AG04450 (cell line): Measurements from ENCODE around the gene GRHL1. TPM values are rescaled to one million over a fixed set of nuclear protein-coding genes. Genes with fewer than 3 reads are reported as not detected.

Experiments
- CTCF ChIA-PET: fragments of 300-600, 350-600 bp; formaldehyde crosslinking; extraction: SDS; loops from one replicate; lab custom pipeline; 2022; ENCODE audit warnings: antibody characterized with exemption, inconsistent platforms; lab: Charles Lee
- POLR2A ChIA-PET: fragments of 350-600 bp; formaldehyde crosslinking; extraction: SDS; loops from one replicate; lab custom pipeline; 2021; ENCODE audit warnings: antibody characterized with exemption, inconsistent platforms; lab: Yijun Ruan, JAX
- DNase-seq: peaks from one replicate; pipeline ENCODE4 v3.0.0-alpha.2; 2011; ENCODE audit warnings: low read depth, low spot score
- H3K27ac ChIP-seq: one replicate; pipeline ENCODE4 v1.5.1; 2012; ENCODE audit warnings: low read depth, low read length, control low read depth
- H3K27me3 ChIP-seq: one replicate; pipeline ENCODE4 v1.6.0; 2012; ENCODE audit warnings: low read length; ENCODE audit not compliant: control insufficient read depth, insufficient read depth
- H3K4me3 ChIP-seq: 2 replicates; pipeline ENCODE4 v1.5.1; 2011; ENCODE audit warnings: mild to moderate bottlenecking, low read depth, low read length, control low read depth
- H3K9me3 ChIP-seq: 2 replicates; pipeline ENCODE4 v1.5.1; 2012; ENCODE audit warnings: low read length; ENCODE audit not compliant: control insufficient read depth, insufficient read depth
- CTCF ChIP-seq: IDR thresholded peaks from 2 replicates; pipeline ENCODE4 v1.5.1; 2011; ENCODE audit warnings: low read depth, low read length, control low read depth, inconsistent platforms
- polyA plus RNA-seq: library from polyadenylated mRNA; depleted of rRNA; stranded (reverse); fragments of >200 nt; gene quantifications from 2 replicates; pipeline ENCODE4 v1.2.3, GENCODE V29; 2011

Gene GRHL1
- polyA plus RNA-seq, 1 experiment: 0.64 TPM

GRCh38 chr2:10043906-10044601, 92.6 kb downstream of the GRHL1 start:
- Histone ChIP-seq H3K4me3 (peak overlapping the region; percentile 63), H3K27me3 (peaks cover 5% of the 10 kb centered on the region), H3K9me3 (peaks cover 12% of the 10 kb centered on the region; the same call in 1 of the 2 replicates), H3K27ac (no peak overlapping the region)
- DNase-seq: peak; percentile 66
- POLR2A ChIA-PET: interaction anchor here (0.5 to 1.0 kb wide), 5 partner anchors 58 to 242 kb away, joined by 3 to 7 read pairs (median 3); no protein-coding TSS in a partner anchor
- CTCF ChIA-PET: interaction anchor here (2.1 to 5.9 kb wide), 3 partner anchors 59 to 245 kb away, joined by 7 to 118 read pairs (median 17); no protein-coding TSS in a partner anchor
- no peak for TF ChIP-seq CTCF

GRCh38 chr2:10045561-10046355, 94.3 kb downstream of the GRHL1 start:
- Histone ChIP-seq H3K9me3 (peaks cover 12% of the 10 kb centered on the region; the same call in 1 of the 2 replicates), H3K27me3 (peaks cover 5% of the 10 kb centered on the region), H3K27ac (no peak overlapping the region), H3K4me3 (no peak overlapping the region)
- no peak for DNase-seq
- TF ChIP-seq CTCF: no peak
- ChIA-PET POLR2A (interaction anchor here (1.0 kb wide), 1 partner anchor 12 kb away, joined by 3 read pairs; no protein-coding TSS in a partner anchor), CTCF (interaction anchor here (1.0 to 5.9 kb wide), 5 partner anchors 61 to 389 kb away, joined by 3 to 118 read pairs (median 17); no protein-coding TSS in a partner anchor)

DNA sequence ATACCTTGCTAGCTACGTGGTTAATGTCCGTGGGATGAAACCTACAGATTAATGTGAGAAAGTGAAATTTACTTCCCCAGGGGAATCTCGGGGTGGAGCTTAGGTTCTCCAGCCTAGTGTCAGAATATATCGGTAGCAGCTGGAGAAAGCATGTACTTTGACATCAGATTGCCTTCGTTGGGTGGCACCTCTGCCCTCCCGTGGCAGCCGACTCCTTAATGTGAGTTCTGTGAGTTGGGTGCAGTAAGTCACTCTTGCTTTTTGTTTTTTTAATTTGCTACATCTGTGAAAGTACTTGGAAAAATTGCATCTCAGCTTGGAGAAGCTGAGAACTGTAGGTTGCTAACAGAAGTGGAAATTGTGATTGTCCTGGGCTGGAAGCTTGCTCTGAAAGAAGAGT, 95.4 kb downstream of the GRHL1 start:
- CTCF ChIA-PET: interaction anchor here (1.1 to 6.6 kb wide), 6 partner anchors 50 to 388 kb away, joined by 3 to 118 read pairs (median 48); no protein-coding TSS in a partner anchor
- Histone ChIP-seq H3K4me3 (no peak overlapping the region), H3K27me3 (peaks cover 5% of the 10 kb centered on the region), H3K9me3 (peaks cover 12% of the 10 kb centered on the region; the same call in 1 of the 2 replicates), H3K27ac (no peak overlapping the region)
- DNase-seq: no peak
- no peak for TF ChIP-seq CTCF
- POLR2A ChIA-PET: interaction anchor here (1.0 kb wide), 1 partner anchor 10 kb away, joined by 3 read pairs; no protein-coding TSS in a partner anchor

DNA sequence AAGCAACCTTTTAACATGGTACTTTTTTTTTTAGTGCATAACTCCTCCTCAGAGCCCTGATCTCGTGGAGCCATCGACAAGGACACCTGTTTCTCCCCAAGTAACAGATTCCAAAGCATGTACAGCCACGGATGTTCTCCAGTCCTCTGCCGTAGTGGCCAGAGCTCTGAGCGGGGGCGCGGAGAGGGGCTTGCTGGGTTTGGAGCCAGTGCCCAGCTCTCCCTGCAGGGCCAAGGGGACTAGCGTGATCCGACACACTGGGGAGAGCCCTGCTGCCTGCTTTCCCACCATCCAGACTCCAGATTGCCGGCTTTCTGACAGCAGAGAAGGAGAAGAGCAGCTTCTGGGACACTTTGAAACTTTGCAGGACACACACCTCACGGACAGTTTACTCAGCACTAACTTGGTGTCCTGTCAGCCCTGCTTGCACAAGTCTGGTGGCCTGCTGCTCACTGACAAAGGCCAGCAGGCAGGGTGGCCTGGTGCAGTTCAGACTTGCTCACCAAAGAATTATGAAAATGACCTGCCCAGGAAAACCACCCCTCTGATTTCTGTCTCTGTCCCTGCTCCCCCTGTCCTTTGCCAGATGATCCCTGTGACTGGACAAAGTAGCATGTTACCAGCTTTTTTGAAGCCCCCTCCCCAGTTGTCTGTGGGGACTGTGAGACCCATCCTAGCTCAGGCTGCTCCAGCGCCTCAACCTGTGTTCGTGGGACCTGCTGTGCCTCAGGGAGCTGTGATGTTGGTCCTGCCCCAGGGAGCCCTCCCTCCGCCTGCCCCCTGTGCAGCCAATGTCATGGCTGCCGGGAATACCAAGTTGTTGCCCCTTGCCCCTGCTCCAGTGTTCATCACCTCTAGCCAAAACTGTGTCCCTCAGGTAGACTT, 96.4 kb downstream of the GRHL1 start:
- ChIA-PET POLR2A (interaction anchor here (0.6 to 1.8 kb wide), 3 partner anchors 9 to 246 kb away, joined by 3 to 6 read pairs (median 5); partner anchors contain the start of gene TAF1B), CTCF (interaction anchor here (0.6 to 6.6 kb wide), 20 partner anchors 9 to 331 kb away, joined by 3 to 118 read pairs (median 4); no protein-coding TSS in a partner anchor)
- no peak for DNase-seq
- Histone ChIP-seq H3K27me3 (no peaks in the 10 kb centered on the region), H3K4me3 (no peak overlapping the region), H3K9me3 (peaks cover 7% of the 10 kb centered on the region; the same call in 1 of the 2 replicates), H3K27ac (no peak overlapping the region)
- no peak for TF ChIP-seq CTCF
